WTC11 (cell line): ENCODE measurements around the gene ELOB. TPM values are rescaled to one million over a fixed set of nuclear protein-coding genes. Genes with fewer than 3 reads are reported as not detected.

Experiments used
- ATAC-seq: fragments of 200-7000 bp; cut with Tn5 transposase; 2 replicates; pipeline ENCODE4 v1.10.0; 2021; ENCODE audit warnings: mild to moderate bottlenecking, moderate library complexity
- CTCF ChIA-PET: fragments of 300-600 bp; sonication (Branson Sonifier 250); formaldehyde crosslinking; loops from one replicate; lab custom pipeline; 2021; ENCODE audit warnings: antibody characterized with exemption; lab: Charles Lee
- POLR2A ChIA-PET: fragments of 350-600 bp; sonication (Branson Sonifier 250); formaldehyde crosslinking; loops from one replicate; lab custom pipeline; 2021; ENCODE audit warnings: antibody characterized with exemption; lab: Charles Lee
- DNase-seq: peaks from one replicate; pipeline ENCODE4 v3.0.0; 2021; ENCODE audit warnings: low spot score
- H3K27ac Mint-ChIP-seq: 2 replicates; pipeline ENCODE4 v1.8.0; 2021; ENCODE audit warnings: mixed read lengths
- H3K27me3 Mint-ChIP-seq: 2 replicates; pipeline ENCODE4 v1.8.0; 2021; ENCODE audit warnings: low read depth, mild to moderate bottlenecking, moderate library complexity, mixed read lengths
- H3K36me3 Mint-ChIP-seq: 2 replicates; pipeline ENCODE4 v1.8.0; 2021; ENCODE audit warnings: mixed read lengths
- H3K4me1 Mint-ChIP-seq: 2 replicates; pipeline ENCODE4 v1.8.0; 2022; ENCODE audit warnings: mixed read lengths
- H3K4me3 Mint-ChIP-seq: 2 replicates; pipeline ENCODE4 v1.8.0; 2021; ENCODE audit warnings: mild to moderate bottlenecking, moderate library complexity, mixed read lengths
- H3K9me3 Mint-ChIP-seq: 2 replicates; pipeline ENCODE4 v1.8.0; 2021; ENCODE audit warnings: mixed read lengths
- FOXP1 ChIP-seq: sonication (generic); formaldehyde crosslinking; IDR thresholded peaks from 2 replicates; pipeline ENCODE4 v1.8.0; 2022; ENCODE audit warnings: missing genetic modification reagents, mild to moderate bottlenecking, moderate library complexity, borderline replicate concordance
- HMGA2 ChIP-seq: fragments of 250-450 bp; sonication (Bioruptor Pico); IDR thresholded peaks from 2 replicates; pipeline ENCODE4 v1.4.0; 2021; ENCODE audit warnings: mild to moderate bottlenecking, moderate library complexity
- IRF2 ChIP-seq: sonication (generic); formaldehyde crosslinking; IDR thresholded peaks from 2 replicates; pipeline ENCODE4 v1.8.0; 2022; ENCODE audit warnings: low read depth, missing genetic modification reagents, borderline replicate concordance
- MYBL2 ChIP-seq: sonication (generic); formaldehyde crosslinking; IDR thresholded peaks from 2 replicates; pipeline ENCODE4 v1.8.1; 2023; ENCODE audit warnings: mild to moderate bottlenecking, moderate library complexity, missing genetic modification reagents
- SMAD3 ChIP-seq: sonication (generic); formaldehyde crosslinking; IDR thresholded peaks from 2 replicates; pipeline ENCODE4 v1.8.0; 2022; ENCODE audit warnings: missing genetic modification reagents, mild to moderate bottlenecking, borderline replicate concordance
- SOX15 ChIP-seq: fragments of 250-450 bp; sonication (Bioruptor Pico); IDR thresholded peaks from 2 replicates; pipeline ENCODE4 v1.9.0; 2021; ENCODE audit warnings: mild to moderate bottlenecking
- TEAD4 ChIP-seq: sonication (generic); formaldehyde crosslinking; IDR thresholded peaks from 2 replicates; pipeline ENCODE4 v1.8.0; 2022; ENCODE audit warnings: mild to moderate bottlenecking, missing genetic modification reagents
- TP53 ChIP-seq: sonication (generic); formaldehyde crosslinking; IDR thresholded peaks from 2 replicates; pipeline ENCODE4 v1.8.1; 2023; ENCODE audit warnings: mild to moderate bottlenecking, missing genetic modification reagents
- ZBTB21 ChIP-seq: sonication (generic); formaldehyde crosslinking; IDR thresholded peaks from 2 replicates; pipeline ENCODE4 v1.8.1; 2023; ENCODE audit warnings: mild to moderate bottlenecking, missing genetic modification reagents, borderline replicate concordance
- ZNF121 ChIP-seq: sonication (generic); formaldehyde crosslinking; IDR thresholded peaks from 2 replicates; pipeline ENCODE4 v1.8.0; 2023; ENCODE audit warnings: missing genetic modification reagents
- ZNF219 ChIP-seq: sonication (generic); formaldehyde crosslinking; IDR thresholded peaks from 2 replicates; pipeline ENCODE4 v1.8.0; 2023; ENCODE audit warnings: missing genetic modification reagents, mild to moderate bottlenecking, borderline replicate concordance
- ZNF232 ChIP-seq: sonication (generic); formaldehyde crosslinking; IDR thresholded peaks from 2 replicates; pipeline ENCODE4 v1.8.0; 2022; ENCODE audit warnings: mild to moderate bottlenecking, missing genetic modification reagents
- ZNF263 ChIP-seq: sonication (generic); formaldehyde crosslinking; IDR thresholded peaks from 2 replicates; pipeline ENCODE4 v1.8.1; 2022; ENCODE audit warnings: low read depth, mild to moderate bottlenecking, moderate library complexity, missing genetic modification reagents
- ZNF671 ChIP-seq: fragments of 250-450 bp; sonication (Bioruptor Pico); IDR thresholded peaks from 2 replicates; pipeline ENCODE4 v1.8.0; 2021; ENCODE audit warnings: mild to moderate bottlenecking
- total RNA-seq: library from RNA; stranded (reverse); gene quantifications from 3 replicates; pipeline ENCODE4 v1.2.3, GENCODE V29; 2021
- TF ChIP-seq, protein P1 (sequence below): sonication (generic); formaldehyde crosslinking; IDR thresholded peaks from 2 replicates; pipeline ENCODE4 v1.8.0; 2023; ENCODE audit warnings: missing genetic modification reagents
- TF ChIP-seq, protein P2 (sequence below): sonication (generic); formaldehyde crosslinking; IDR thresholded peaks from 2 replicates; pipeline ENCODE4 v1.8.0; 2022; ENCODE audit warnings: mild to moderate bottlenecking, missing genetic modification reagents
- TF ChIP-seq, protein P3 (sequence below): sonication (generic); formaldehyde crosslinking; IDR thresholded peaks from 2 replicates; pipeline ENCODE4 v1.8.1; 2022; ENCODE audit warnings: mild to moderate bottlenecking, moderate library complexity, missing genetic modification reagents
- TF ChIP-seq, protein P4 (sequence below): fragments of 250-450 bp; sonication (Bioruptor Pico); IDR thresholded peaks from 2 replicates; pipeline ENCODE4 v1.9.0; 2021; ENCODE audit warnings: mild to moderate bottlenecking
- TF ChIP-seq, protein P5 (sequence below): sonication (generic); formaldehyde crosslinking; IDR thresholded peaks from 2 replicates; pipeline ENCODE4 v1.8.1; 2022; ENCODE audit warnings: missing genetic modification reagents, borderline replicate concordance
- TF ChIP-seq, protein P6 (sequence below): fragments of 250-450 bp; sonication (Bioruptor Pico); IDR thresholded peaks from 2 replicates; pipeline ENCODE4 v1.9.0; 2021; ENCODE audit warnings: mild to moderate bottlenecking, borderline replicate concordance

ELOB gene
- total RNA-seq, 1 experiment from 2014 or later: 252 TPM

DNA sequence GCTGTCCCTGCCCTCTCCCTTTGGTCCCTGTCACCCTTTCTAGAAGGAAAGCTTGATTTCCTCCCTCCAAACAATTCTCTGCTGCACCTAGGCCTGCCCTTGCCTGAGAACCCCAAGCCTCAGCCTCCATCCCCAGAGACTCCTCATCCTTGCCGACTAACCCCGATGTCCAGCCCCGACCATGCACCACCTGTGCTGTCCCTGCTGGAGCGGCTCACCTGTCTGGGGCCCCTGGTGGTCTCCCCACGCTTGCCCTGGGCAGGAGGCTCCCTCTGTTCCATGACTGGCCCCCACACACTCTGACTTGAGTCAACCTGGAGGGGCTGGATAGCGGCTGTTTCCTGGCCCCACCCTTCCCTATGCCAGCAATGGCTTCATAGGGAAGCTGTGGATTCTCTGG lies 36.6 kb downstream of the ELOB start:
- H3K4me1 Mint-ChIP-seq: no peaks in the 10 kb centered on the region
- H3K4me3 Mint-ChIP-seq: no peak overlapping the region
- CTCF ChIA-PET: interaction anchor here (0.7 kb wide), 1 partner anchor 99 kb away, joined by 4 read pairs; no protein-coding TSS in a partner anchor
- no peak for ATAC-seq
- no peaks in the 10 kb centered on the region for H3K36me3 Mint-ChIP-seq
- POLR2A ChIA-PET: no interaction called here
- no peak for TF ChIP-seq TP53 (CRISPR knock-in tag)
- H3K9me3 Mint-ChIP-seq: no peaks in the 10 kb centered on the region
- no peaks in the 10 kb centered on the region for H3K27me3 Mint-ChIP-seq
- DNase-seq: no peak
- H3K27ac Mint-ChIP-seq: no peak overlapping the region

DNA sequence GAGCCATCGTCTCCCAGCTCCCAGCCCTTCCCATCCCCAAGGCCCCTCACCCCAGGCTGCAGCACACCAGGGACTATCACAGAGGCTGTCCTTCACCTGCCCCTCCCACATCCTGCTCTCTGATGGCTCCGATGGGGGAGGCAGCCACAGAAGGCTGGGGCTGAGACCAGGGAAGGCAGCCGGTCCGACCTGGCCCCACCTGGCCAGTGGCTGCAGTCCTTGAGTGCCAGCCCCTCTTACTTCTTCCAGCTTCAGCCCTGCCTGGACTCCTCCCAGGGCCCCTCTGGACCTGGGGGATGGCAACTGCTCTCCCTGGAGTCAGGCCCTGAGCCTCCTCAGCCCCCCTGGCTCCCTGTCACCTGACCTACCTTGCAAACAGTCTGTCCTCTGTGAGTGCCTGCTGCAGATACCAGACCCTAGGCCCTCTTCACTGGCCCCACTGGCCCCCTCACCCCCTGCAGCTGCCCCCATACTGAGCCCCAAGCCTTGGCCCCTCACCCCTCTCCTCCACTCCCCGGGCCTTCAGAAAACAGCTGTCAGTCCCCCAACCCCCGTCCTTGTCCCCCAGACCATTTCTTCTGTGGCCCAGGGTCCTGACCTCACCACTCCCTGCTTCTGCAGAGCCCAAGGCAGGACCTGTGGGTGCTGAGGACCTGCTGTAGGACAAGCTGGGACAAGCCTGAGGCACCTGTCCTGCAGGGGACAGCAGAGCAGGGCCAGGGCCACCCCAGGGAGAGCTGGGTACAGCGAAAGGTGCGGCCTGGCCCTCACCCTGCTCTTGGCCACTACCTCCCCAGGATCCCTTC lies 37.3 kb downstream of the ELOB start:
- TF ChIP-seq, protein P1, sequence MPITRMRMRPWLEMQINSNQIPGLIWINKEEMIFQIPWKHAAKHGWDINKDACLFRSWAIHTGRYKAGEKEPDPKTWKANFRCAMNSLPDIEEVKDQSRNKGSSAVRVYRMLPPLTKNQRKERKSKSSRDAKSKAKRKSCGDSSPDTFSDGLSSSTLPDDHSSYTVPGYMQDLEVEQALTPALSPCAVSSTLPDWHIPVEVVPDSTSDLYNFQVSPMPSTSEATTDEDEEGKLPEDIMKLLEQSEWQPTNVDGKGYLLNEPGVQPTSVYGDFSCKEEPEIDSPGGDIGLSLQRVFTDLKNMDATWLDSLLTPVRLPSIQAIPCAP (CRISPR knock-in tag): no peak
- TF ChIP-seq HMGA2 (CRISPR knock-in tag) (no peak), ZNF671 (CRISPR knock-in tag) (no peak), ZNF121 (CRISPR knock-in tag) (no peak), MYBL2 (CRISPR knock-in tag) (no peak), ZNF263 (CRISPR knock-in tag) (no peak), FOXP1 (no peak), TEAD4 (CRISPR knock-in tag) (no peak), SOX15 (CRISPR knock-in tag) (no peak), SMAD3 (CRISPR knock-in tag) (no peak), ZNF232 (no peak), ZNF219 (CRISPR knock-in tag) (no peak), ZBTB21 (CRISPR knock-in tag) (no peak), IRF2 (CRISPR knock-in tag) (no peak)
- TF ChIP-seq, protein P2, sequence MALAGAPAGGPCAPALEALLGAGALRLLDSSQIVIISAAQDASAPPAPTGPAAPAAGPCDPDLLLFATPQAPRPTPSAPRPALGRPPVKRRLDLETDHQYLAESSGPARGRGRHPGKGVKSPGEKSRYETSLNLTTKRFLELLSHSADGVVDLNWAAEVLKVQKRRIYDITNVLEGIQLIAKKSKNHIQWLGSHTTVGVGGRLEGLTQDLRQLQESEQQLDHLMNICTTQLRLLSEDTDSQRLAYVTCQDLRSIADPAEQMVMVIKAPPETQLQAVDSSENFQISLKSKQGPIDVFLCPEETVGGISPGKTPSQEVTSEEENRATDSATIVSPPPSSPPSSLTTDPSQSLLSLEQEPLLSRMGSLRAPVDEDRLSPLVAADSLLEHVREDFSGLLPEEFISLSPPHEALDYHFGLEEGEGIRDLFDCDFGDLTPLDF: no peak
- TF ChIP-seq, protein P3, sequence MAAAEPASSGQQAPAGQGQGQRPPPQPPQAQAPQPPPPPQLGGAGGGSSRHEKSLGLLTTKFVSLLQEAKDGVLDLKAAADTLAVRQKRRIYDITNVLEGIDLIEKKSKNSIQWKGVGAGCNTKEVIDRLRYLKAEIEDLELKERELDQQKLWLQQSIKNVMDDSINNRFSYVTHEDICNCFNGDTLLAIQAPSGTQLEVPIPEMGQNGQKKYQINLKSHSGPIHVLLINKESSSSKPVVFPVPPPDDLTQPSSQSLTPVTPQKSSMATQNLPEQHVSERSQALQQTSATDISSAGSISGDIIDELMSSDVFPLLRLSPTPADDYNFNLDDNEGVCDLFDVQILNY: no peak
- TF ChIP-seq, protein P4, sequence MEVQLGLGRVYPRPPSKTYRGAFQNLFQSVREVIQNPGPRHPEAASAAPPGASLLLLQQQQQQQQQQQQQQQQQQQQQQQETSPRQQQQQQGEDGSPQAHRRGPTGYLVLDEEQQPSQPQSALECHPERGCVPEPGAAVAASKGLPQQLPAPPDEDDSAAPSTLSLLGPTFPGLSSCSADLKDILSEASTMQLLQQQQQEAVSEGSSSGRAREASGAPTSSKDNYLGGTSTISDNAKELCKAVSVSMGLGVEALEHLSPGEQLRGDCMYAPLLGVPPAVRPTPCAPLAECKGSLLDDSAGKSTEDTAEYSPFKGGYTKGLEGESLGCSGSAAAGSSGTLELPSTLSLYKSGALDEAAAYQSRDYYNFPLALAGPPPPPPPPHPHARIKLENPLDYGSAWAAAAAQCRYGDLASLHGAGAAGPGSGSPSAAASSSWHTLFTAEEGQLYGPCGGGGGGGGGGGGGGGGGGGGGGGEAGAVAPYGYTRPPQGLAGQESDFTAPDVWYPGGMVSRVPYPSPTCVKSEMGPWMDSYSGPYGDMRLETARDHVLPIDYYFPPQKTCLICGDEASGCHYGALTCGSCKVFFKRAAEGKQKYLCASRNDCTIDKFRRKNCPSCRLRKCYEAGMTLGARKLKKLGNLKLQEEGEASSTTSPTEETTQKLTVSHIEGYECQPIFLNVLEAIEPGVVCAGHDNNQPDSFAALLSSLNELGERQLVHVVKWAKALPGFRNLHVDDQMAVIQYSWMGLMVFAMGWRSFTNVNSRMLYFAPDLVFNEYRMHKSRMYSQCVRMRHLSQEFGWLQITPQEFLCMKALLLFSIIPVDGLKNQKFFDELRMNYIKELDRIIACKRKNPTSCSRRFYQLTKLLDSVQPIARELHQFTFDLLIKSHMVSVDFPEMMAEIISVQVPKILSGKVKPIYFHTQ: no peak
- TF ChIP-seq, protein P5, sequence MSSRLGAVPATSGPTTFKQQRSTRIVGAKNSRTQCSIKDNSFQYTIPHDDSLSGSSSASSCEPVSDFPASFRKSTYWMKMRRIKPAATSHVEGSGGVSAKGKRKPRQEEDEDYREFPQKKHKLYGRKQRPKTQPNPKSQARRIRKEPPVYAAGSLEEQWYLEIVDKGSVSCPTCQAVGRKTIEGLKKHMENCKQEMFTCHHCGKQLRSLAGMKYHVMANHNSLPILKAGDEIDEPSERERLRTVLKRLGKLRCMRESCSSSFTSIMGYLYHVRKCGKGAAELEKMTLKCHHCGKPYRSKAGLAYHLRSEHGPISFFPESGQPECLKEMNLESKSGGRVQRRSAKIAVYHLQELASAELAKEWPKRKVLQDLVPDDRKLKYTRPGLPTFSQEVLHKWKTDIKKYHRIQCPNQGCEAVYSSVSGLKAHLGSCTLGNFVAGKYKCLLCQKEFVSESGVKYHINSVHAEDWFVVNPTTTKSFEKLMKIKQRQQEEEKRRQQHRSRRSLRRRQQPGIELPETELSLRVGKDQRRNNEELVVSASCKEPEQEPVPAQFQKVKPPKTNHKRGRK (CRISPR knock-in tag): no peak
- TF ChIP-seq, protein P6, sequence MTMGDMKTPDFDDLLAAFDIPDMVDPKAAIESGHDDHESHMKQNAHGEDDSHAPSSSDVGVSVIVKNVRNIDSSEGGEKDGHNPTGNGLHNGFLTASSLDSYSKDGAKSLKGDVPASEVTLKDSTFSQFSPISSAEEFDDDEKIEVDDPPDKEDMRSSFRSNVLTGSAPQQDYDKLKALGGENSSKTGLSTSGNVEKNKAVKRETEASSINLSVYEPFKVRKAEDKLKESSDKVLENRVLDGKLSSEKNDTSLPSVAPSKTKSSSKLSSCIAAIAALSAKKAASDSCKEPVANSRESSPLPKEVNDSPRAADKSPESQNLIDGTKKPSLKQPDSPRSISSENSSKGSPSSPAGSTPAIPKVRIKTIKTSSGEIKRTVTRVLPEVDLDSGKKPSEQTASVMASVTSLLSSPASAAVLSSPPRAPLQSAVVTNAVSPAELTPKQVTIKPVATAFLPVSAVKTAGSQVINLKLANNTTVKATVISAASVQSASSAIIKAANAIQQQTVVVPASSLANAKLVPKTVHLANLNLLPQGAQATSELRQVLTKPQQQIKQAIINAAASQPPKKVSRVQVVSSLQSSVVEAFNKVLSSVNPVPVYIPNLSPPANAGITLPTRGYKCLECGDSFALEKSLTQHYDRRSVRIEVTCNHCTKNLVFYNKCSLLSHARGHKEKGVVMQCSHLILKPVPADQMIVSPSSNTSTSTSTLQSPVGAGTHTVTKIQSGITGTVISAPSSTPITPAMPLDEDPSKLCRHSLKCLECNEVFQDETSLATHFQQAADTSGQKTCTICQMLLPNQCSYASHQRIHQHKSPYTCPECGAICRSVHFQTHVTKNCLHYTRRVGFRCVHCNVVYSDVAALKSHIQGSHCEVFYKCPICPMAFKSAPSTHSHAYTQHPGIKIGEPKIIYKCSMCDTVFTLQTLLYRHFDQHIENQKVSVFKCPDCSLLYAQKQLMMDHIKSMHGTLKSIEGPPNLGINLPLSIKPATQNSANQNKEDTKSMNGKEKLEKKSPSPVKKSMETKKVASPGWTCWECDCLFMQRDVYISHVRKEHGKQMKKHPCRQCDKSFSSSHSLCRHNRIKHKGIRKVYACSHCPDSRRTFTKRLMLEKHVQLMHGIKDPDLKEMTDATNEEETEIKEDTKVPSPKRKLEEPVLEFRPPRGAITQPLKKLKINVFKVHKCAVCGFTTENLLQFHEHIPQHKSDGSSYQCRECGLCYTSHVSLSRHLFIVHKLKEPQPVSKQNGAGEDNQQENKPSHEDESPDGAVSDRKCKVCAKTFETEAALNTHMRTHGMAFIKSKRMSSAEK (CRISPR knock-in tag): no peak
- no peak overlapping the region for H3K27ac Mint-ChIP-seq
- no peaks in the 10 kb centered on the region for H3K27me3 Mint-ChIP-seq
- ATAC-seq: no peak; the same call in 1 of the 2 replicates
- no peak for DNase-seq
- CTCF ChIA-PET: interaction anchor here (0.7 kb wide), 1 partner anchor 99 kb away, joined by 4 read pairs; no protein-coding TSS in a partner anchor
- POLR2A ChIA-PET: no interaction called here
- H3K4me3 Mint-ChIP-seq: no peak overlapping the region
- no peaks in the 10 kb centered on the region for H3K4me1 Mint-ChIP-seq
- H3K36me3 Mint-ChIP-seq: no peaks in the 10 kb centered on the region
- no peaks in the 10 kb centered on the region for H3K9me3 Mint-ChIP-seq
